Ovary (tissue), 9 donors: ENCODE measurements around the gene TTC23. TPM values are rescaled to one million over a fixed set of nuclear protein-coding genes. Genes with fewer than 3 reads are reported as not detected.

Experiments
- DNase-seq, 5 donors: peaks; one replicate each; pipeline ENCODE4 v3.0.0-alpha.2; 2019 to 2020
- H3K27ac ChIP-seq, 2 donors: fragments of 200-600 bp; one replicate each; pipeline versions ENCODE4 v1.5.1 to v1.8.0; 2019 to 2022
- H3K27me3 ChIP-seq: fragments of 200-600 bp; one replicate; pipeline ENCODE4 v1.8.0; 2022
- H3K36me3 ChIP-seq: fragments of 200-600 bp; sonication (generic); one replicate; pipeline ENCODE4 v1.5.1; 2019
- H3K4me1 ChIP-seq: one replicate; pipeline ENCODE4 v1.8.1; 2013; ENCODE audit warnings: mild to moderate bottlenecking, moderate library complexity; ENCODE audit not compliant: insufficient read depth
- H3K4me3 ChIP-seq: fragments of 200-600 bp; sonication (generic); one replicate; pipeline ENCODE4 v1.5.1; 2017
- H3K9me3 ChIP-seq, 2 donors: fragments of 200-600 bp in 1 of 2; sonication (generic) in 1 of 2; one replicate each; pipeline versions ENCODE4 v1.5.1 to v1.8.1; 2013 to 2019; ENCODE audit warnings: mild to moderate bottlenecking in 1 of 2, moderate library complexity in 1 of 2
- CTCF ChIP-seq, 3 donors: fragments of 450-650 bp in 2 of 3; fragments of 200-600 bp in 1 of 3; IDR thresholded peaks; one replicate each; pipeline versions ENCODE4 v1.5.1 to v1.8.0; 2016 to 2022; ENCODE audit warnings: antibody characterized with exemption in 3 of 3, mild to moderate bottlenecking in 1 of 3
- EP300 ChIP-seq: sonication (generic); formaldehyde crosslinking; IDR thresholded peaks from one replicate; pipeline ENCODE4 v1.6.1; 2017; ENCODE audit warnings: antibody characterized with exemption
- POLR2A ChIP-seq: fragments of 450-650 bp; IDR thresholded peaks from one replicate; pipeline ENCODE4 v1.6.1; 2017; ENCODE audit warnings: antibody characterized with exemption, mild to moderate bottlenecking, moderate library complexity
- WGBS, 3 donors: extraction: QIAGEN DNeasy Blood & Tissue Kit in 1 of 3; methylation state at CpG; one replicate each; pipeline versions ENCODE4 v1.1.5 to v1.1.7; 2013 to 2017; 5-methylcytosine and 5-hydroxymethylcytosine counted together
- intact Hi-C, 4 donors: fragments of 100-400 bp; cut with DNase I; formaldehyde crosslinking; loops; one replicate each; pipeline versions ENCODE4 v1.11.0 to v1.15.1; 2022 to 2023
- polyA plus RNA-seq, 2 donors: library from polyadenylated mRNA; stranded (reverse); fragments of 200-250 nt in 1 of 2; fragments of 350-450 nt in 1 of 2; fragmentation: Illumina TruSeq in 1 of 2; extraction: RNeasy Lipid Tissue Mini Kit (QIAGEN cat#74804) in 1 of 2; gene quantifications; one replicate each; pipeline ENCODE4 v1.2.3, GENCODE V29; 2013 to 2014
- total RNA-seq, 7 donors: library from RNA; depleted of rRNA in 2 of 7; stranded (reverse); fragments of >200 nt in 2 of 7; fragmentation: NEBNext Ultra II Directional in 3 of 7; extraction: Animal tissue kit (Norgen Biotek cat#: 25700) in 3 of 7; gene quantifications; one replicate each; pipeline versions ENCODE4 v1.1.0 to v1.2.4, GENCODE V29; 2016 to 2023
- donor health status: DM: no; HTN: no; CAD: no; lungs with moderate emphysema.
- donor health status: DM: no; HTN: no; CAD: no.
- donor health status: Bipolar disorder and iron deficiency.
- donor health status: DM: yes; HTN: yes; CAD: no.
- donor health status: DM: no; HTN: no; CAD: no.
- donor health status: DM: yes; HTN: yes; CAD: no.

TTC23 gene
- total and polyA plus RNA-seq, 9 donors, result 15.9 to 35.8 (median 25.8) TPM

GRCh38 chr15:99167640-99168039 is 81.7 kb downstream of the TTC23 start:
- DNase-seq, result no peak
- TF ChIP-seq POLR2A (no peak), EP300 (no peak), CTCF (IDR thresholded peaks at IDR 0.05) (no peak)

DNA sequence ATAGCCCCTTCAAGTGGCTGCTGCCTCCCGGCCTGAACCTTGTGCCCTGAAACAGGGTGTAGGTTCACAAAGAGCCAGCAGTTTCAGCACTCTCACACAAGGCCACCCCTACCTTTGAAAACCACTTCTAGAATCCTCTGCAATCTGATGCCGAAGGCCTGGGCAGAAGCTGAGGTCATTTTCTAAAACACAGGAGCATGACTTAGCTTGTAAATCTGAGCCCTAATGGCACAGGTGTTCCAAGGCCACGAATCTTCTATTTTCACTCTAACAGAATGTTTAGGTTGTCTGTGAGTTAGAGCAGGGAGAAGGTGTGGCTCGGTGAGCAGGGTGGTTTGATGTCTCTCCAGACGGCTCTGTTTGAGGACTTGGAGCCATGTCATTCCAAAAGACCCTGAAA is 82.2 kb downstream of the TTC23 start:
- DNase-seq, result no peak

More at GRCh38 chr15:99167640-99168039, 81.7 kb downstream of the TTC23 start:
- Histone ChIP-seq H3K9me3 (no peaks in the 10 kb centered on the region), H3K36me3 (no peaks in the 10 kb centered on the region), H3K4me3 (no peak overlapping the region), H3K27ac (no peak overlapping the region), H3K4me1 (no peaks in the 10 kb centered on the region), H3K27me3 (no peaks in the 10 kb centered on the region)
- WGBS, 3 donors, result 75 to 83% (median 82%) methylated on average over 6 of the region's 6 CpGs
- intact Hi-C loops, result no loop called here

DNA sequence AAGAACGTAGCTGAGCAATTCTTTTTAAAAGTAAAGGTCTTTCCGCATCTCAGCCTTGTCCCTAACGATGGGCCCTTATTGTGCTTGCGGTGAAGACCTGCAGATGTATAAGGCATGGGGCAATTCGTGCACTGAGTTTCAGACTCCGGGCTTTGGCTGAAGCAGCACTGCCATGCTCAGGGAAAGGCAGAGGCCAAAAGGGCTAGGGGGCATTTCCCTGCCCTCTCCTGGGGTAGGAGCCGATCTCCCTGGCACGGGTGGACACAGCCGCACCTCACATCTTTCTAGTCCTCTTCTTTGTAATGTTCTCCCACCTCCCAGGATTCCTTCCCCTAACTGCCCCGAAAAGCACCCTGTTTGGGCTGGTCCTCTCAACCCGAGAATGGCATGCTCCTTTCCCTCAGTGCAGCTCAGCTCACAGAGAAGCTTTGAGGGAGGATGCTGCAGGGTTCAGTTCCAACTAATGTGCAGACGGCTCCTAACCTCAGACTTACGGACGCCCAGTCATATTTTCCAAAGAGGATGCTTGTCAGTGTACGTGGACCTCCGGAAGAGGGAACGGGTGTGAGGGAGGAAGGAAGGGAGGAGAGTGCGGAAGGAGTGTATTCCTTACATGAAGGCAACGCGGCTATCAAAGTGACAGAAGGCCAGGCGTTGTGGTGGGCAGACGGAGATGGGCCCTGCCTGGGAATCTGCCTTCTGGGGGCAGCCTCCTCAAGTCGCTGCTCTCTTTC is 83.3 kb downstream of the TTC23 start:
- no peak overlapping the region for H3K27ac ChIP-seq
- DNase-seq, result no peak

More for the DNA sequence above, 82.2 kb downstream of the TTC23 start:
- H3K27ac ChIP-seq, result no peak overlapping the region
- H3K27me3 ChIP-seq, result no peaks in the 10 kb centered on the region
- H3K36me3 ChIP-seq, result no peaks in the 10 kb centered on the region
- TF ChIP-seq EP300 (no peak), POLR2A (no peak), CTCF (IDR thresholded peaks at IDR 0.05) (no peak)
- no peaks in the 10 kb centered on the region for H3K4me1 ChIP-seq
- no peaks in the 10 kb centered on the region for H3K9me3 ChIP-seq
- 74 to 78% (median 74%) methylated on average over 5 of the region's 5 CpGs for WGBS, 3 donors
- intact Hi-C loops, result no loop called here
- H3K4me3 ChIP-seq, result no peak overlapping the region

GRCh38 chr15:99165020-99165790 is 84.2 kb downstream of the TTC23 start:
- no peak for TF ChIP-seq CTCF (IDR thresholded peaks at IDR 0.05)
- TF ChIP-seq POLR2A, result no peak
- TF ChIP-seq EP300, result no peak
- intact Hi-C loops, result no loop called here
- H3K4me1 ChIP-seq, result no peaks in the 10 kb centered on the region
- no peaks in the 10 kb centered on the region for H3K36me3 ChIP-seq
- 85 to 92% (median 87%) methylated on average over 3 of the region's 3 CpGs for whole genome bisulfite sequencing, 3 donors
- no peak overlapping the region for H3K27ac ChIP-seq
- no peaks in the 10 kb centered on the region for H3K9me3 ChIP-seq
- no peak for DNase-seq
- H3K27me3 ChIP-seq, result no peaks in the 10 kb centered on the region
- no peak overlapping the region for H3K4me3 ChIP-seq

More for the DNA sequence above, 83.3 kb downstream of the TTC23 start:
- Histone ChIP-seq H3K36me3 (no peaks in the 10 kb centered on the region), H3K4me1 (no peaks in the 10 kb centered on the region), H3K4me3 (no peak overlapping the region), H3K27me3 (no peaks in the 10 kb centered on the region), H3K9me3 (no peaks in the 10 kb centered on the region)
- intact Hi-C loops, result no loop called here
- no peak for TF ChIP-seq POLR2A
- TF ChIP-seq CTCF (IDR thresholded peaks at IDR 0.05), result no peak
- no peak for TF ChIP-seq EP300
- WGBS, 3 donors, result 85 to 90% (median 86%) methylated on average over 23 of the region's 23 CpGs
